Activated naive CD4-positive, alpha-beta T cell treated with anti-CD3 and anti-CD28 coated beads, Interleukin-2, amount 50 U/mL, for 72 hours (primary cell): ENCODE data around the gene GPRC5B. TPM values are rescaled to one million over a fixed set of nuclear protein-coding genes. Genes with fewer than 3 reads are reported as not detected.

Experiments
- ATAC-seq, 2 donors: fragments of 150-1000 bp; cut with Tn5 transposase; 2 replicates each; pipeline ENCODE4 v1.10.0; 2021; ENCODE audit warnings: mild to moderate bottlenecking in 2 of 2, moderate library complexity in 2 of 2
- DNase-seq, 2 donors: peaks; one replicate each; pipeline ENCODE4 v3.0.0; 2021 to 2022; ENCODE audit warnings: low spot score in 2 of 2
- H3K27ac Mint-ChIP-seq, 2 donors: one replicate each; pipeline ENCODE4 v1.8.0; 2022; ENCODE audit warnings: mild to moderate bottlenecking in 2 of 2, mixed read lengths in 2 of 2
- H3K36me3 Mint-ChIP-seq, 2 donors: one replicate each; pipeline ENCODE4 v1.8.0; 2022; ENCODE audit warnings: mixed read lengths in 2 of 2
- H3K9me3 Mint-ChIP-seq, 2 donors: one replicate each; pipeline ENCODE4 v1.8.0; 2022; ENCODE audit warnings: mixed read lengths in 2 of 2
- total RNA-seq, 2 donors: library from RNA; stranded (reverse); gene quantifications; one replicate each; pipeline ENCODE4 v1.2.3, GENCODE V29; 2022

GPRC5B gene
- under 1 TPM; 0.37 to 0.59 TPM for total RNA-seq

GRCh38 chr16:19884611-19885450, at the start of gene GPRC5B:
Gene GPRC5B, minus strand, starts transcription at chr16:19884848. Its CDS starts 12,003 bp downstream, at chr16:19872845.
- H3K9me3 Mint-ChIP-seq: no peaks in the 10 kb centered on the region
- ATAC-seq (peak; percentile 51 to 78), DNase-seq (peak in 1 of 2 donors; percentile 43)
- no peaks in the 10 kb centered on the region for H3K36me3 Mint-ChIP-seq
- no peak within 1 kb of the TSS for H3K27ac Mint-ChIP-seq

- H3K9me3 Mint-ChIP-seq: no peaks in the 10 kb centered on the region
- H3K27ac Mint-ChIP-seq: no peak overlapping the region
- DNase-seq: no peak
- no peak for ATAC-seq
- H3K36me3 Mint-ChIP-seq: no peaks in the 10 kb centered on the region
These were observed 49.1 kb upstream of the GPRC5B start for GRCh38 chr16:19933740-19934139.

GRCh38 chr16:19929062-19929511, 44.4 kb upstream of the GPRC5B start:
- Mint-ChIP-seq H3K27ac (no peak overlapping the region), H3K36me3 (no peaks in the 10 kb centered on the region), H3K9me3 (no peaks in the 10 kb centered on the region)
- ATAC-seq (no peak), DNase-seq (no peak)

- Mint-ChIP-seq H3K9me3 (no peaks in the 10 kb centered on the region), H3K36me3 (no peaks in the 10 kb centered on the region), H3K27ac (no peak overlapping the region)
- DNase-seq (no peak), ATAC-seq (no peak)
These were observed 43.8 kb upstream of the GPRC5B start for GRCh38 chr16:19928432-19928831.

- DNase-seq: no peak
- ATAC-seq: no peak
- Mint-ChIP-seq H3K9me3 (no peaks in the 10 kb centered on the region), H3K27ac (no peak overlapping the region), H3K36me3 (no peaks in the 10 kb centered on the region)
These were observed 42.1 kb upstream of the GPRC5B start for GRCh38 chr16:19926449-19927390.

- no peak for DNase-seq
- Mint-ChIP-seq H3K27ac (no peak overlapping the region), H3K9me3 (no peaks in the 10 kb centered on the region), H3K36me3 (no peaks in the 10 kb centered on the region)
- ATAC-seq: no peak
These were observed 38.7 kb upstream of the GPRC5B start for GRCh38 chr16:19923396-19923795.

GRCh38 chr16:19919142-19919541, 34.5 kb upstream of the GPRC5B start:
- DNase-seq: no peak
- H3K36me3 Mint-ChIP-seq: no peaks in the 10 kb centered on the region
- no peak overlapping the region for H3K27ac Mint-ChIP-seq
- H3K9me3 Mint-ChIP-seq: no peaks in the 10 kb centered on the region
- ATAC-seq: no peak

GRCh38 chr16:19916064-19916463, 31.4 kb upstream of the GPRC5B start:
- no peaks in the 10 kb centered on the region for H3K36me3 Mint-ChIP-seq
- no peaks in the 10 kb centered on the region for H3K9me3 Mint-ChIP-seq
- no peak for DNase-seq
- H3K27ac Mint-ChIP-seq: no peak overlapping the region
- no peak for ATAC-seq

GRCh38 chr16:19914877-19915276, 30.2 kb upstream of the GPRC5B start:
- no peaks in the 10 kb centered on the region for H3K36me3 Mint-ChIP-seq
- no peak for DNase-seq
- ATAC-seq: no peak
- no peak overlapping the region for H3K27ac Mint-ChIP-seq
- H3K9me3 Mint-ChIP-seq: no peaks in the 10 kb centered on the region

- Mint-ChIP-seq H3K9me3 (no peaks in the 10 kb centered on the region), H3K27ac (no peak overlapping the region), H3K36me3 (no peaks in the 10 kb centered on the region)
- DNase-seq (no peak), ATAC-seq (no peak)
These were observed 28.6 kb upstream of the GPRC5B start for GRCh38 chr16:19913340-19913645.

- Mint-ChIP-seq H3K9me3 (no peaks in the 10 kb centered on the region), H3K36me3 (no peaks in the 10 kb centered on the region), H3K27ac (no peak overlapping the region)
- ATAC-seq: no peak
- no peak for DNase-seq
These were observed 28.0 kb upstream of the GPRC5B start for GRCh38 chr16:19912455-19913339.

- no peak for ATAC-seq
- DNase-seq: no peak
- no peak overlapping the region for H3K27ac Mint-ChIP-seq
- H3K36me3 Mint-ChIP-seq: no peaks in the 10 kb centered on the region
- H3K9me3 Mint-ChIP-seq: no peaks in the 10 kb centered on the region
These were observed 27.3 kb upstream of the GPRC5B start for GRCh38 chr16:19911747-19912454.

GRCh38 chr16:19911204-19911603, 26.6 kb upstream of the GPRC5B start:
- no peaks in the 10 kb centered on the region for H3K9me3 Mint-ChIP-seq
- ATAC-seq: no peak

GRCh38 chr16:19909750-19910322, 25.2 kb upstream of the GPRC5B start:
- Mint-ChIP-seq H3K36me3 (no peaks in the 10 kb centered on the region), H3K27ac (no peak overlapping the region), H3K9me3 (no peaks in the 10 kb centered on the region)
- ATAC-seq: no peak
- DNase-seq: no peak

More at GRCh38 chr16:19911204-19911603, 26.6 kb upstream of the GPRC5B start:
- no peak overlapping the region for H3K27ac Mint-ChIP-seq
- no peak for DNase-seq
- H3K36me3 Mint-ChIP-seq: no peaks in the 10 kb centered on the region

GRCh38 chr16:19908921-19909320, 24.3 kb upstream of the GPRC5B start:
- H3K36me3 Mint-ChIP-seq: no peaks in the 10 kb centered on the region
- no peaks in the 10 kb centered on the region for H3K9me3 Mint-ChIP-seq

More at GRCh38 chr16:19908921-19909320, 24.3 kb upstream of the GPRC5B start:
- H3K27ac Mint-ChIP-seq: no peak overlapping the region
- ATAC-seq (no peak), DNase-seq (no peak)
